GM10266 (cell line): Measurements from ENCODE around the gene DTNA.
"Not testable (repeated sequence)": the region's sequence is repeated elsewhere in the genome, so short reads cannot be mapped to it uniquely, and the experiment has no call there.

Source experiments
- DNase-seq: peaks from one replicate; pipeline ENCODE4 v3.0.0; 2012; ENCODE audit errors: extremely low spot score
- CTCF ChIP-seq: IDR thresholded peaks from 2 replicates; pipeline ENCODE4 v1.5.1; 2012; ENCODE audit warnings: mild to moderate bottlenecking, low read depth; ENCODE audit not compliant: control insufficient read depth, insufficient read depth; ENCODE audit errors: missing control alignments

The DTNA gene

GRCh38 chr18:34723143-34723542 lies 13.0 kb downstream of the DTNA start:
- no peak for TF ChIP-seq CTCF
- no peak for DNase-seq

DNA sequence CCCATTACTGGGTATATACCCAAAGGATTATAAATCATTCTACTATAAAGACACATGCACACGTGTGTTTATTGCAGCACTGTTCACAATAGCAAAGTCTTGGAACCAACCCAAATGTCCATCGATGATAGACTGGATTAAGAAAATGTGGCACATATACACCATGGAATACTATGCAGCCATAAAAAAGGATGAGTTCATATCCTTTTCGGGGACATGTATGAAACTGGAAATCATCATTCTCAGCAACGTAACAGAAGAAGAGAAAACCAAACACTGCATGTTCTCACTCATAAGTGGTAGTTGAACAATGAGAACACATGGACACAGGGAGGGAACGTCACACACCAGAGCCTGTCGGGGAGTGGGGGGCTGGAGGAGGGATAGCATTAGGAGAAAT lies 15.6 kb downstream of the DTNA start:
- not testable (repeated sequence) for DNase-seq

GRCh38 chr18:34726286-34727004 lies 16.3 kb downstream of the DTNA start:
- no peak for DNase-seq
- TF ChIP-seq CTCF: no peak

GRCh38 chr18:34729264-34729663 lies 19.2 kb downstream of the DTNA start:
- peak; percentile 14 for DNase-seq

DNA sequence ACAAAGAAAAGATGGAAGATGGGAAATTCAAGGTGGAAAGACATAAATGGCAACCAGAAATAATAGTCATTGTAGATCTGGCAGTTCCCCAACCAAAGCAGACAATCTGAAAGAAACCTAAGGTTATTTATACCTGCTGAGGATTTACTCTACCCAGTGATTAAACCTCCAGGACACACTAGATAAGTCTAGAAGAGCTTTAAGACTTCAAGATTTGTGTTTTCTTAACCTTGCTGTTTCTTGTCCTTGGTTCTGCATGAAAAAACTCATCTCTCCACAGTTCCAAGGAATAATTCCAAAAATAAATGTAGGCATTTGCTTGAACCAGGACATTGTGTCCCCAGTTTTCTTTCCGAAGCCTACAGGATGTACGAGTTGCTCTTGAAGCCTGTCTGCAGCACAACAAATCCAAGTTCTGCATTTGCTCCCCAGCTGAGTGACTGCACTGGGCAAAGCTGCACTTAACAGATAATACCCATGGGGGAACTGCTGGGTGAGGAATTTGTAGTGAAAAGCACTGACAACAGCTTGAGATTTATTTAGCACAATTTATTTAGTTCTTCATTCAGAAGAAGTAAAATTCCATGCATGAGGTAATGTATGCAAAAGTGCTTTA lies 19.8 kb downstream of the DTNA start:
- DNase-seq: no peak
- TF ChIP-seq CTCF: no peak

More at GRCh38 chr18:34729264-34729663, 19.2 kb downstream of the DTNA start:
- peak; percentile 42 for TF ChIP-seq CTCF

DNA sequence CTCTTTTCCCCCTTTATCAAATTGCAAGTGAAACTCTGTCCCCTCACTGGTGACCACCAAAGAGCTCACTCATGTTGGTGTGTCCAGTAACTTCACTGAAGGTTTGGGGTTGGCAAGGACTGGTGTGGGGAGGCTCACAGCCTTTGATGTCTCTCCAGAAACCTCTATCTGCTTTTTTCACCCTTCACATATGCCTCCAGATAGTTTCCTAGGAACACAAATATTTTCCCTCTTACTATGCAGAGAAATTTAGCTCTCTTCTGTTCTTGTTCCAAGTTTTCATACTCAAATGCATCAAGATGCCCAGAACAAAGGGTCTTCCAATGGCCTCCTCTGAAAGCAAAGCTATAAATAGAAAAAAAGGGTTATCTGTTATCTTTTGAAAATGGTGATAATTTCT lies 20.7 kb downstream of the DTNA start:
- DNase-seq: no peak
- TF ChIP-seq CTCF: no peak

DNA sequence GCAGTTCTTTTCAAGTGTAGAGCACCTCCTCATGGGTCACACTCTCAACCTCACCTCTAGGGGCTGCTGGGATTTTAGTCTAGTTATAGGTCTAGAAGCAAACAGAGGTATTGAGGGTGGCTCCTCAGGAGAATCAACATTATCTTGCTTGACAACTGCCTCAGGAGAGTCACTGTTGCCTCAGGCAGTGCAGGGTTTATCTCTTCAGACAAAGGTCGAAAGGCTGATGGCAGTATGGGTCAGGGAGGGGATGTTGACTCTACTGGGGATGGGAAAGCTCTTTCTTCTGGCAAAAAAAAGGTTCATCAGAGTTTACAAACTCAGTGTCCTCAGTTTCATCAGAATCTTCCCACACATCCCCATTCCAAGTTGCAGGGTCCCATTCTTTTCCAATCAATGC lies 24.0 kb downstream of the DTNA start:
- no peak for DNase-seq
- TF ChIP-seq CTCF: no peak

- not testable (repeated sequence) for DNase-seq
Observed at GRCh38 chr18:34734526-34734925, 24.4 kb downstream of the DTNA start.
